SU-DHL-6 (cell line): ENCODE measurements around the gene TMPO.
"Not testable (repeated sequence)": the region's sequence is repeated elsewhere in the genome, so short reads cannot be mapped to it uniquely, and the experiment has no call there.

Source experiments
- CTCF ChIP-seq: fragments of 200-600 bp; sonication (generic); IDR thresholded peaks from one replicate; pipeline ENCODE4 v1.5.1; 2017; ENCODE audit warnings: antibody characterized with exemption, mild to moderate bottlenecking, low read length, moderate library complexity; ENCODE audit not compliant: insufficient read depth, poor library complexity, severe bottlenecking
- EZH2phosphoT487 ChIP-seq: fragments of 200-600 bp; sonication (generic), shearing (Covaris generic); conservative IDR thresholded peaks from 2 replicates; pipeline ENCODE4 v1.6.1; 2018; ENCODE audit warnings: mild to moderate bottlenecking, antibody characterized with exemption, low read length, moderate library complexity, mixed read lengths

- TF ChIP-seq CTCF, EZH2phosphoT487: not testable (repeated sequence)
These were observed 27.0 kb upstream of the TMPO start for GRCh38 chr12:98488416-98488815.
